Neural crest cell (in vitro differentiated cells): ENCODE results near the gene REN. TPM values are rescaled to one million over a fixed set of nuclear protein-coding genes. Genes with fewer than 3 reads are reported as not detected.

Experiments
- DNase-seq: peaks from one replicate; pipeline ENCODE4 v3.0.0; 2021; ENCODE audit warnings: low read depth, mixed read lengths, low spot score
- H3K27ac Mint-ChIP-seq: one replicate; pipeline ENCODE4 v1.8.0; 2021; ENCODE audit warnings: mild to moderate bottlenecking, mixed read lengths; ENCODE audit not compliant: unreplicated experiment
- H3K27me3 Mint-ChIP-seq: 2 replicates; pipeline ENCODE4 v1.8.0; 2021; ENCODE audit warnings: low read depth, mild to moderate bottlenecking, mixed read lengths
- H3K36me3 Mint-ChIP-seq: 2 replicates; pipeline ENCODE4 v1.8.0; 2021; ENCODE audit warnings: low read depth, mild to moderate bottlenecking, mixed read lengths
- H3K4me1 Mint-ChIP-seq: 2 replicates; pipeline ENCODE4 v1.8.0; 2021; ENCODE audit warnings: mixed read lengths
- H3K4me3 Mint-ChIP-seq: one replicate; pipeline ENCODE4 v1.8.0; 2021; ENCODE audit warnings: mild to moderate bottlenecking, mixed read lengths
- H3K9me3 Mint-ChIP-seq: 2 replicates; pipeline ENCODE4 v1.8.0; 2021; ENCODE audit warnings: mixed read lengths
- total RNA-seq: library from RNA; stranded (reverse); gene quantifications from 2 replicates; pipeline ENCODE4 v1.2.1, GENCODE V29; 2021
- TF ChIP-seq, protein P1 (sequence below): fragments of 200-600 bp; sonication (generic); conservative IDR thresholded peaks from 2 replicates; pipeline ENCODE4 v1.5.0; 2021; ENCODE audit warnings: antibody characterized with exemption, mild to moderate bottlenecking

Gene REN
- total RNA-seq, 1 donor from 2014 or later: not detected

DNA sequence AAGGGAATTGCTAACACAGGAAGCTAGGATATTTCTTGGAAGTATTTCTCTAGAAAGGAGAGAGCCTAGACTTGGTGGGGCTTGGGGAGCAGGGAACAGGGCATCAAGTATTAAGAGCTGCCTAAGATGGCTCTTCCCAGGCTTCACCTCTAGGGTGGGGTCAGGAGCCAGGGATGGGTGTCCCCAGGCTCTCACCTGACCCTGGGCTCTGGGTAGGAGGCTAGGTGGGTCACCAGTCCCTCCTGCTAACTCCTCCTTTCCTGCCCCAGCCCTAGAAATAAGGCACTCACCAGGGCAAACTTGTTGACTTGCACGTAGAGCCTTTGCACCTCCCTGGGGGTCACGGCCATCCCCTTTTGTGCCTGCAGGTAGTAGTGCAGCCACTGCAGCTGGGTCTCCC, 29.3 kb downstream of the REN start:
- H3K9me3 Mint-ChIP-seq: no peaks in the 10 kb centered on the region
- no peak overlapping the region for H3K27ac Mint-ChIP-seq
- no peak overlapping the region for H3K4me3 Mint-ChIP-seq
- peaks cover 4% of the 10 kb centered on the region for H3K27me3 Mint-ChIP-seq
- no peaks in the 10 kb centered on the region for H3K4me1 Mint-ChIP-seq
- peaks cover 9% of the 10 kb centered on the region for H3K36me3 Mint-ChIP-seq
- TF ChIP-seq, protein P1, sequence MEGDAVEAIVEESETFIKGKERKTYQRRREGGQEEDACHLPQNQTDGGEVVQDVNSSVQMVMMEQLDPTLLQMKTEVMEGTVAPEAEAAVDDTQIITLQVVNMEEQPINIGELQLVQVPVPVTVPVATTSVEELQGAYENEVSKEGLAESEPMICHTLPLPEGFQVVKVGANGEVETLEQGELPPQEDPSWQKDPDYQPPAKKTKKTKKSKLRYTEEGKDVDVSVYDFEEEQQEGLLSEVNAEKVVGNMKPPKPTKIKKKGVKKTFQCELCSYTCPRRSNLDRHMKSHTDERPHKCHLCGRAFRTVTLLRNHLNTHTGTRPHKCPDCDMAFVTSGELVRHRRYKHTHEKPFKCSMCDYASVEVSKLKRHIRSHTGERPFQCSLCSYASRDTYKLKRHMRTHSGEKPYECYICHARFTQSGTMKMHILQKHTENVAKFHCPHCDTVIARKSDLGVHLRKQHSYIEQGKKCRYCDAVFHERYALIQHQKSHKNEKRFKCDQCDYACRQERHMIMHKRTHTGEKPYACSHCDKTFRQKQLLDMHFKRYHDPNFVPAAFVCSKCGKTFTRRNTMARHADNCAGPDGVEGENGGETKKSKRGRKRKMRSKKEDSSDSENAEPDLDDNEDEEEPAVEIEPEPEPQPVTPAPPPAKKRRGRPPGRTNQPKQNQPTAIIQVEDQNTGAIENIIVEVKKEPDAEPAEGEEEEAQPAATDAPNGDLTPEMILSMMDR: no peak
- no peak for DNase-seq

DNA sequence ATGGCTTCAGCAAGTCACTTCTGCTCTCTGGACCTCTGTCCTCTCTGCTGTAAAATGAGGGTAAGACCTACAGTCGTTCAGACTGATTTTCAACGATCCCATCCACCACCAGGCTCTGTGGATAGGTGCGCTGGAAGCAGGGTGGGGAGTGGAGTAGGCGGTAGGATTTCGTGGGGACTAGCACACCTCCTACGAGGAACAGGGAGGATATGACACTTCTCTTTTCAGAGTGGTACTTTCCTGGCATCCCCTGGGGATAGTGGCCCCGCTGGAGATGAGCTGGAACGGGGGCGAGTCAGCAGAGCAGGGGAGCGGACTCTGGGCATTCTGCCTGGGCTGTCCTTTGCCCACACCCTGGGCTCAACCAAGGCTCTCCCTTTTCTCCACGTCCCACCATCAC, 32.0 kb downstream of the REN start:
- DNase-seq: no peak
- H3K4me1 Mint-ChIP-seq: peaks cover 9% of the 10 kb centered on the region
- H3K36me3 Mint-ChIP-seq: no peaks in the 10 kb centered on the region
- no peak overlapping the region for H3K4me3 Mint-ChIP-seq
- TF ChIP-seq, protein P1: no peak
- H3K9me3 Mint-ChIP-seq: no peaks in the 10 kb centered on the region
- no peak overlapping the region for H3K27ac Mint-ChIP-seq
- H3K27me3 Mint-ChIP-seq: peaks cover 4% of the 10 kb centered on the region

DNA sequence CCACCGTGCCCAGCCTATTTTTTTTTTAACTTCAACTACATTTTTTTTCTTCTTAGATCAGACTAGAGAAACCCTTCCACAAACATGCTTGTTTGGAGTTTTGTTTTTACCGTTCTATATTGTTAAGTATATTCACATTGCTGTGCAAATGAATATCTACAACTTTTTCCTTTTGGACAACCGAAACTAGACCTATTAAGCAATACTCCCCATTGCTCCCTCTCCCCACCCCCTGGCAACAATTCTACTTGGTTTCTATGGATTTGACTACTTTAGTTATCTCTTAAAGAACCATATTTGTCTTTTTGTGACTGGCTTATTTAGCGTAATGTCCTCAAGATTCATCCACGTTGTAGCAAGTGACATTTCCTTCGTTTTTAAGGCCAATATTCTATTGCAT, 33.4 kb downstream of the REN start:
- no peak overlapping the region for H3K4me3 Mint-ChIP-seq
- H3K9me3 Mint-ChIP-seq: no peaks in the 10 kb centered on the region
- peak overlapping the region; percentile 35 for H3K27ac Mint-ChIP-seq
- DNase-seq: no peak
- TF ChIP-seq, protein P1: no peak
- peaks cover 21% of the 10 kb centered on the region for H3K4me1 Mint-ChIP-seq
- H3K27me3 Mint-ChIP-seq: no peaks in the 10 kb centered on the region
- H3K36me3 Mint-ChIP-seq: peaks cover under 1% of the 10 kb centered on the region

DNA sequence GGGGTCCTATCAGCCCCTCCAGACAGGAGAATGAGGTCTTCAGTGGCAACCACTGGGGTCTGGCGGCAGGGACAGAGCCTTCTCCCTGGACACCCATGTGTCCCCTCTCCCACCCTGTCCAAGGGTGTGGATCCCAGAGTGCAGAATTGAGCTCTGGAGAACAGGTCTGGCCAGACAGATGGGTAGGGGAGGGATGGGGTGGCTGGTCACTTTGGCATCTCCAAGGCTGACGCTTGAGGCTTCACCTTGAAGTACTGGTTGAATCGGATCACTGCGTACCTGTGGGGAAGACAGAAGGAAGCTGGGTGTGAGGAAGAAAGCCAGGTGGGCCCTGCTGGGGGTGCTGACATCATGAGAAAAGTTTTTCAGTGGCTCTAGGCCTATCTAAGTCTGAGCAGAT, 34.2 kb downstream of the REN start:
- DNase-seq: no peak
- Mint-ChIP-seq H3K36me3 (peaks cover 3% of the 10 kb centered on the region), H3K27me3 (no peaks in the 10 kb centered on the region), H3K9me3 (no peaks in the 10 kb centered on the region), H3K4me3 (no peak overlapping the region), H3K27ac (peak overlapping the region; percentile 43), H3K4me1 (peaks cover 28% of the 10 kb centered on the region)
- TF ChIP-seq, protein P1: no peak

DNA sequence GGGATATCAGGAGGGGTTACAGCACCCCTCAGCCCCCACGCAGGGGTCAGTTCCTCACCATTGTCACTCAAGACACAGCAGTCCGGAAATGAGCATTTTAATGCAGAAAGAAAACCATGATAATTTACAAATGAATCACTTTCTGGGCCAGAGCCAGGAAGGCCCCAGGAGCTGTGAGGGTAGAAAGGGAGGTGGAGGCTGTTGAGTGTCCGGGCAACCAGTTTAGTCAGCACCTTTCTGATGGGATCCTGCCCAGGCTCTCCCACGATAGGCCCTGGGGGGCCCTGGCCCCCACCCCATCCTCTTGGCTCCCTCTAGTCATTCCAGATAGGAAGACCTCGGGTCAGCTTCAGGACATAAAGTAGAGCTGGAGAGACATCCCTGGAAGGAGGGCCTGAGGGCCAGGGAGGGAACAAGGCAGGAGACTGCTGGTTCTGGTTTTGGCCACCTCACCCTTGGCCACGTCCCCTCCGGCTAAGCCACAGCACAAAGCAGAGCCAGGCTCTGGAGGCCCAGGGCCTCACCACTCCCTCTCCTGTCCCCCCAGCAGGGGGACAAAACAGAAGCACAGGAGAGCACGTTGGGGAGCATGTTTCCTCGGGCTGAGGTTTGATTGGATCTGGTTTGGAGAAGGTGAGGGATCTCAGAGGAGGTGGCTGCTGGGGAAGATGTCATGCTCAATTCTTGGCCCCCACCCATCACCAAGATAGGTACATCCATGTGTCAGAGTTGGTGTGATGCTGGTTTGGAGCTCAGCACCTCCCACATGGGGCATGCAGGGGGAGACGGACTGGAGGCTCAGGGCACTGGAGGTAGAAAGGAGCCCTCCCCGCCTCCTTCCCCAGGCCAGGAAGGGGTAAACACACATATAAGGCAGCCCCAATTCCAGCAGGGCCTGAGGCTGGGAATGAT, 34.9 kb downstream of the REN start:
- Mint-ChIP-seq H3K36me3 (peaks cover 3% of the 10 kb centered on the region), H3K27me3 (no peaks in the 10 kb centered on the region), H3K9me3 (no peaks in the 10 kb centered on the region), H3K4me3 (peak overlapping the region; percentile 44), H3K4me1 (peaks cover 36% of the 10 kb centered on the region), H3K27ac (peak overlapping the region; percentile 43)
- no peak for DNase-seq
- TF ChIP-seq, protein P1: no peak
